CD4-positive, alpha-beta T cell treated with Interleukin-21 for 1 hour (primary cell): Measurements from ENCODE around the gene CCL4.

Experiments
- DNase-seq: peaks from one replicate; pipeline ENCODE4 v3.0.0-alpha.2; 2020

CCL4 gene

DNA sequence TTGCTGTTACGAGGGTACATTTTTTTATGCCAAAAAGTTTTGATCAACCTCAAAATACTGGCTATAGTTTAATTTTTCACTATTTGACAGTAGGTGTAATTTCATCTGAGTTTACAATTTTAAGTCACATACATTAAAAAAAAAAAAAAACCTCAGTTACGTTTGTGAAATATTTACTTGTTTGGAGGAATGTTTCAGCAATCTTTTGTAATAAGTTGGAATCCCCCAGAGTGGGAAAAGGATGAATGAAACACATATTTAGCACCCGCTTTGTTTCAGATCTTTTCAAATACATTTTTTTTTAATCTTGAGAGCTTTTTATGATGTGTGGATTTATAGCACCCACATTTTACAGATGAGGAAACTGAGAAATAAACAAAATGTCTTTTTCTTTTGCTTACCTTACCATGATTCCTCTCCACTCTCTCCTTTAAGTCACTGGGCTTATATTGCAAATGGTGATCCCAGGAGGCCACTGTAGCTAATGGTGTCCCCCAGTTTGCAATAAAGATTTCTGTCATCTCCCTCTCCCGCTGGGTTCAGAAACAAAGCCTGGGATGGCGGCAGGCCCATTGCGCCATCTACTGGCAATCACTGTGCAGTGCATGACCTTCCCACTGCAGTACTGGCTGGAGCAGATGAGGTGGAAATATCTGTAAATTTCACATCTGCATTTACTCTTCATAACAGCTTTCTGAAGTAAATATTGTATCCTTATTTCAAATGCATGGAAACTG is 45.1 kb downstream of the CCL4 start:
- peak; percentile 74 for DNase-seq

DNA sequence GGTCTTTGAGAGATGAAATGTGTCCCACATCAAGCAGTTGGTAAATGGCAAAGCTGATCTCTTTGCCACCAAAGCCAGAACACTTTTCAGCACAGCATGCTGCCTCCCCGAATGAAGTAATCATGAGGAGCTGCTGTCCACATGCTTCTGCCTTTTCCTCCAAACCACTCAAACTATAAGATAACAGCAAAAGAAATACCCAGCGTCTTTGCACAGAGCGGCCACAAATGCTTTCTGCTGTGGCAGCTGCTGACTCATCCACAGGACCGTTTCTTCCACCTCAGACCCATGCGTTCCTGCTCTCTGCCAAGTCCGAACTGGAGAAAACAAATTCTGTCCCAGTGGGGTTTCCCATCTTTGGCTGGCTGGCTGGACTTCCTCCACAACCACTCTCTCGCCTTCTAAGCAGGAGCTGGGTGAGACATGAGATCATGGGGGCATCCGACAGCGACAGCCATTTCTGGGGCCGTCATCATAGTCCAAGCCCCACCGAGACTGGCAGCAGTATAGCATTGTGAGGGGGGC is 45.7 kb downstream of the CCL4 start:
- DNase-seq = no peak

DNA sequence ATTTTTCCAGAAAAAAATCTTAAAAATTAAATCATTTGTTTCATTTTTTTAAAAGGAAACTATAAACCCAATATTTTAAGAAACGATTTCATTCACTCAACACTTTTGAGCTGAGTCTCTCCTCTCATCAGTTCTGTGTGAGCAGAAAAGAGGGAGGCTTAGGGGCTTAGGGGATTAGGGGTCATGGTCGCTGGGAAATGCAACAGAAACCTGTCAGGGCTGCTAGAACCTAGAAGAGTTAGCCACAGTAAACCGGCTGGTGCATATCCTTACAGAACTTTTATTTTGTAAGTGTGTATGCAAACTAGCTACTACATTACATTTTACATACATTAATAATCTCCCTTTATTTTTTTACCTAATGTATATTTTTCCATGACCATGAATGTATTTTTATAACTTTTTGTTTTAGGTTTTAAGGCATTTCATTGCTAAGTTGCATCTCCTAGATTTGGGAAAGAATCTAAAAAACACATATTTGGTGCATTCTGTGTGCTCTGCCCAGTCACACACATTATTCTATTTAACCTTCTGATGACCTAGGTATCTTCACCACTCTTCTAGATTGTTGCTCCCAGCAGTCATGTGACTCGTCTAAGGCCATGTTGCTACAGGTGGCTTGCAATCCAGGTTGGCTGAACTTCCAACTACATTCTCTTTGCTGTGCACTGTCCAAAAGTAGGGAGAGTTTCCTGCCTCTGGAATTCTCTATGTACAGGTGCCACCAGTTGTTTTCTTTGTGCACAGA is 48.4 kb downstream of the CCL4 start:
- DNase-seq = no peak

DNA sequence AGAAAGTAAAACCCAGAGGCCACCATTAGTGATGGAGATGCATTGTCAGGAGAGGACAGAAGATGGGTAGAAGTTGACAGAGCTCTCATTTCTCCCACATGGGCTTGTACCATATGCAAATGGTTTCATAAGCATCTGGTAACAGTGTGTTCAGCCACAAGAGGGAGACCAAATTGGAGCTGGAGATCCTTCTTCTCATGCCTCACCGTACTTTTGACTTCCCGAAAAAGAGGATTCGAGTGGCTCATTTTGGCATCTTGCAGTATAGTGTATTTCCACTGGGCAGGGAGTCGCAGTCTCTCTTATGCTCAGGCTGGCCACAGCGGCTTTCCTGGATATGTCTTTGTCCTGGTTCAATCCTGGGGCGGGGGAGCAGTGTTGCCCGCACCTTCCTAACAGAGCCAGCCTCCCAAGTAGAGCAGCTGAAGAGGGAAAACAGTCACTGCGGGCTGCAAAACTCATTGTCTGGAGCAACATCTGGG is 49.1 kb downstream of the CCL4 start:
- DNase-seq = no peak

DNA sequence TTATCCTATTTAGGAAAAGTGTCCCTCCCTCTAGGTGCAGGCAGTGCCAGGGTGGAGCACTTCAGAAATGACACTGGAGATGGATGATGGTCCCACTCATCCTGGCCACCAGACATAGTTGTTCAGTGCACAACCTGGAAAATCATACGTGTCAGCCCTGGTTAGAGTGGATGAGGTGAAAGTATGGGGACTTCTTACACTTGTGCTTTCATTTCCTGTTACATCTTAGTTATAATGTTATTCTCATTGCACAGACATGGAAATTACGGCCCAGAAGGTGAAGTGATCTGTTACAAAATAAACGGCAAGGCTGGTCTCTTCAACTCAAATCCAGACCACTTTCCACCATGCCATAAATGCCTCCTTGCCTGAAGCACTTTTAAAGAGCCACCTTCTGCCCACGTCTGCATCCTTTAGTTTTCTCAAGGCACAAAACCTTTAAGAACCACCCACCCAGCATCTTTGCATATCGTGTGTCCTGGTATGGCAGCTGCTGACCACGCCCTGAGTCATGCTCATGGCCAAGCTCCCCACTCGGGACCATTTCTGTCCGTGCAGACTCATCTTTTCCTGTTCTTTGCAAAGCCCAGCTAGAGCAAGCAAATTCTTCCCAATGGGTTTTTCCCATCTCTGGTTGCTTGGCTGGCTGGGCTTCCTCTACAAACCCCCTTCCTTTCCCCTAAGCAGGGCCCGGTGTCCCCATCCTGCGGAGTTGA is 50.4 kb downstream of the CCL4 start:
- DNase-seq = no peak
